PFSK-1 (cell line): ENCODE data around the gene WDR48.

Experiments used
- FOXP2 ChIP-seq: optimal IDR thresholded peaks from 2 replicates; pipeline ENCODE3; 2011; ENCODE audit warnings: borderline replicate concordance, control low read depth, inconsistent platforms; ENCODE audit not compliant: insufficient read depth; ENCODE audit errors: extremely low read length, extremely low read depth
- POLR2AphosphoS5 ChIP-seq: IDR thresholded peaks from 2 replicates; pipeline ENCODE4 v1.6.1; 2012; ENCODE audit warnings: low read depth, mild to moderate bottlenecking, control low read depth, low read length, moderate library complexity
- SIN3A ChIP-seq: IDR thresholded peaks from 2 replicates; pipeline ENCODE4 v1.6.1; 2012; ENCODE audit warnings: mild to moderate bottlenecking, low read length, moderate library complexity, borderline replicate concordance; ENCODE audit not compliant: insufficient read depth
- TAF1 ChIP-seq: IDR thresholded peaks from 2 replicates; pipeline ENCODE4 v1.6.1; 2012; ENCODE audit warnings: low read length, control low read depth, borderline replicate concordance; ENCODE audit not compliant: insufficient read depth
- TF ChIP-seq, protein P1 (sequence below), 2 experiments: IDR thresholded peaks; 2 replicates each; pipeline versions ENCODE4 v1.6.1 to v1.8.0; 2011 to 2012; ENCODE audit warnings: low read depth in 2 of 2, low read length in 2 of 2, control low read depth in 1 of 2, inconsistent platforms in 1 of 2, mild to moderate bottlenecking in 1 of 2, moderate library complexity in 1 of 2; ENCODE audit not compliant: insufficient read depth in 1 of 2

Gene WDR48

DNA sequence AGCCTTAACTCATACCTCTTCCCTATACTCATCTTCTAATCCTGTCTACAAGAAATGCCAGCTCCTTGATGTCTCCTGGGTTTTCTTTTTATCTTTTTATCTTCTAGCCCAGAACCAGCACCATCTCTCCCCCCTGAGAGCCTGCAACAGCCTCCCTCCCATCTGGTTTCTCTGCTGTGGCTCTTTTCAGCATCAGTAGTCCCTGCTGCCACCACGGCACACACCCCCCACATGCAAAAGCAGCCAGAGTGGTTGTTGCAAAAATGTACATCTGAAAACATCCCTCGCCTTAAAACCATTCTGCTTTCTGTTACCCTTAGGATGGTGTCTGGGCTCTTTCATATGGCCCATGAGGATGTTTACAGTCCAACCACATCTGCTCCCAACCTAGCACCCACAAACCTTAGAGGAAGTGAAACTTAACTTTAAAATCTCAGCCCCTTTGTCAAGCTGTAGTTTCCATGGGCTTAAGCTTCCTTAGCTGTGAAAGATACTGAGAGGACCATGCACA, 56.4 kb downstream of the WDR48 start:
- TF ChIP-seq, protein P1, sequence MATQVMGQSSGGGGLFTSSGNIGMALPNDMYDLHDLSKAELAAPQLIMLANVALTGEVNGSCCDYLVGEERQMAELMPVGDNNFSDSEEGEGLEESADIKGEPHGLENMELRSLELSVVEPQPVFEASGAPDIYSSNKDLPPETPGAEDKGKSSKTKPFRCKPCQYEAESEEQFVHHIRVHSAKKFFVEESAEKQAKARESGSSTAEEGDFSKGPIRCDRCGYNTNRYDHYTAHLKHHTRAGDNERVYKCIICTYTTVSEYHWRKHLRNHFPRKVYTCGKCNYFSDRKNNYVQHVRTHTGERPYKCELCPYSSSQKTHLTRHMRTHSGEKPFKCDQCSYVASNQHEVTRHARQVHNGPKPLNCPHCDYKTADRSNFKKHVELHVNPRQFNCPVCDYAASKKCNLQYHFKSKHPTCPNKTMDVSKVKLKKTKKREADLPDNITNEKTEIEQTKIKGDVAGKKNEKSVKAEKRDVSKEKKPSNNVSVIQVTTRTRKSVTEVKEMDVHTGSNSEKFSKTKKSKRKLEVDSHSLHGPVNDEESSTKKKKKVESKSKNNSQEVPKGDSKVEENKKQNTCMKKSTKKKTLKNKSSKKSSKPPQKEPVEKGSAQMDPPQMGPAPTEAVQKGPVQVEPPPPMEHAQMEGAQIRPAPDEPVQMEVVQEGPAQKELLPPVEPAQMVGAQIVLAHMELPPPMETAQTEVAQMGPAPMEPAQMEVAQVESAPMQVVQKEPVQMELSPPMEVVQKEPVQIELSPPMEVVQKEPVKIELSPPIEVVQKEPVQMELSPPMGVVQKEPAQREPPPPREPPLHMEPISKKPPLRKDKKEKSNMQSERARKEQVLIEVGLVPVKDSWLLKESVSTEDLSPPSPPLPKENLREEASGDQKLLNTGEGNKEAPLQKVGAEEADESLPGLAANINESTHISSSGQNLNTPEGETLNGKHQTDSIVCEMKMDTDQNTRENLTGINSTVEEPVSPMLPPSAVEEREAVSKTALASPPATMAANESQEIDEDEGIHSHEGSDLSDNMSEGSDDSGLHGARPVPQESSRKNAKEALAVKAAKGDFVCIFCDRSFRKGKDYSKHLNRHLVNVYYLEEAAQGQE (IDR thresholded peaks at IDR 0.05; ENCODE audit: insufficient read depth in 1 of 2, low read depth in 2 of 2, low read length in 2 of 2), result no peak

DNA sequence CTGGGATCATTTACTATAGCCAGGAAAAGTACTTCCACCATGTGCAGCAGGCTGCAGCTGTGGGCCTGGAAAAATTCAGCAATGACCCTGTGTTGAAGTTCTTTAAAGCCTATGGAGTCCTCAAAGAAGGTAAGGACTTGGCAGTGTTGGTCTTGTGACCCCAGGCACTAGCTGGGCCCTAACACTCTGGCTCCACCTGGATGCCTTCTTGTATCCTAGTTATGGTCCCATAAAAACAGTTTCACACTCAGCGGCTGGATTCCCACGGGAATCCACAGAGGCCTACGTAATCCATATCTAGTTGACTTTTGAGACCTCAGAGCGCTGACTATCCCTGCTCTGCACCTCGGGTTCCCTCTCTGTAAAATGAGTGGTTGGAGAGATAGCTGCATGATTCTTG, 57.3 kb downstream of the WDR48 start:
- TF ChIP-seq TAF1 (no peak), SIN3A (no peak), FOXP2 (no peak), POLR2AphosphoS5 (no peak)
- TF ChIP-seq, protein P1 (IDR thresholded peaks at IDR 0.05; ENCODE audit: insufficient read depth in 1 of 2, low read depth in 2 of 2, low read length in 2 of 2), result no peak

DNA sequence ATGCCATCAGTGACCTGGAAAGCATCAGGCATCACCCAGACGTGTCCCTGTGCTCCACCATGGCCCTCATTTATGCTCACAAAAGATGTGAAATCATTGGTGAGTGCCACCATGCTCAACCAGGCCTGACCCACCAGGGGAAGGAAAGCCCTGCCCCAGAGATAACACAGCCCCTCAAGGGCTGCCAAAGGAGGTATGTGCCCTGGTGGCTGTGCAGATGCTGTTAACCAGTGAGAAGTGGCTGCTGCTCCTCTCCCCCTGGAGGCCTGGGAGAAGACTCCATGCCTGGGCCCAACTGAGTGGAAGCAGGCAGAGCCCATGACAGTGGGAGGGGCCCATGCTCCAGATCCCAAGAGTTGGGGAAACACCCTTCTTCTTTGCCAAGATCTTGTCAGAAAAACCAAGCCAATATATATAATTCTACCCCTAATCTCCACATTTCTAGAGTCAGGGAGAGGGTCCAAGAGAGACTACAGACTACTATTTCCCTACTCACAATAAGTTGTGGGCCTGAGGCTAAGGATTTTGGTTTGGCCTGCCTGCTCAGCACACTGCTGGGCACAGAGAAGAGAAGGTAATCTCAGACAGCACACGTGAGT, 58.3 kb downstream of the WDR48 start:
- TF ChIP-seq, protein P1 (IDR thresholded peaks at IDR 0.05; ENCODE audit: insufficient read depth in 1 of 2, low read depth in 2 of 2, low read length in 2 of 2), result no peak
- TF ChIP-seq SIN3A, result no peak
- no peak for TF ChIP-seq FOXP2
- no peak for TF ChIP-seq POLR2AphosphoS5
- TF ChIP-seq TAF1, result no peak

DNA sequence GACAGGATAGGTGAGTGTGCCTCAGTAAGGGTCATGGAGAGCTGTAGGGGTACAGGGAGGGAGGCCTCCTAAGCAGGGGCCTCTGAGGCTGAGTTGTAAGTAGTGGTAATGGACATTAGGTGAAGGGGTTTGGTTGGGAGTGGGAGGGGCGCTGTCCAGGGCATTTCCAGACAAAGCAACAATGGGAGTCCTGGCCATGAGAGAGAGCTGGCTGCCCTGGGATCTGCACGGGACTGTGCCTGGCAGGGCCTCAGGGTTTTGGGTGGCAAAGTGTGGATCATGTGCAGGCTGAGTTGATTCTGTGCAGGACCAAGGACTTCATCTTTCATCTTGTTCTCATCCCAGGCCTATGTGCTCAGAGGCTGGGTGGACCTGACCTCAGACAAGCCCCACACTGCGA, 60.3 kb downstream of the WDR48 start:
- no peak for TF ChIP-seq TAF1
- TF ChIP-seq, protein P1 (IDR thresholded peaks at IDR 0.05; ENCODE audit: insufficient read depth in 1 of 2, low read depth in 2 of 2, low read length in 2 of 2), result no peak
- no peak for TF ChIP-seq FOXP2
- TF ChIP-seq SIN3A, result no peak
- no peak for TF ChIP-seq POLR2AphosphoS5

DNA sequence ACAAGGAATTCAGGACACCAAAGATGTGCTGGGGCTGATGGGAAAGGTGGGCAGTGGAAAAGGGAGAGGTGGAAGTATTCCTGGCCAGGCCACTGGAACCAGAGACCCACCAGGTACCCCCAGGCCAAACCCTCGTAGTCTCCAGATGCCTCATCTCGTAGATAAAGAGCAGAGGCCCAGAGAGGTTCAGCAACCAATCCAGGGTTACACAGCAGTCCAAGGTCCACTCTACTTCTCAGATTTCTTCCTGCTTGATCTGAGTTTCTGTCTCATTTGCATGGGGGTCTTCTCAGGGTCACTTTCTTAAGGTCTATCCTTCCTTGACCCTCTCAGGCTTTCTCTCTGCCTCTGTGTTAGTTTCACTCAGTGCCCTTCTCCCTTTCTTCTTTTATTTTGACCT, 60.7 kb downstream of the WDR48 start:
- TF ChIP-seq FOXP2 (no peak), TAF1 (no peak), POLR2AphosphoS5 (no peak), SIN3A (no peak)
- TF ChIP-seq, protein P1 (IDR thresholded peaks at IDR 0.05; ENCODE audit: insufficient read depth in 1 of 2, low read depth in 2 of 2, low read length in 2 of 2), result no peak
